Testis (tissue), 2 donors: ENCODE data around the gene SNAPC1.

Experiments used
- CTCF ChIP-seq, 3 experiments: fragments of 450-650 bp in 2 of 3; fragments of 200-600 bp in 1 of 3; sonication (generic) in 1 of 3; IDR thresholded peaks; one replicate each; pipeline ENCODE4 v1.5.1; 2016 to 2019; ENCODE audit warnings: antibody characterized with exemption in 3 of 3, mild to moderate bottlenecking in 2 of 3, moderate library complexity in 1 of 3
- POLR2A ChIP-seq: fragments of 450-650 bp; IDR thresholded peaks from one replicate; pipeline ENCODE4 v1.6.1; 2017; ENCODE audit warnings: antibody characterized with exemption, mild to moderate bottlenecking, moderate library complexity

- TF ChIP-seq POLR2A (no peak), CTCF (IDR thresholded peaks at IDR 0.05) (no peak)
Observed at GRCh38 chr14:61747342-61747741, 14.9 kb upstream of the SNAPC1 start.
